ENCODE measurements around the gene HRAS. TPM values are rescaled to one million over a fixed set of nuclear protein-coding genes. Genes with fewer than 3 reads are reported as not detected.
A peak's percentile ranks its signal among the peaks of the same experiment; 100 is the strongest.

The HRAS gene
- total and polyA plus RNA-seq, 7 donors = 43.6 to 76.2 (median 56.3) TPM

- peaks cover 0 to 12% (median 0%) of the 10 kb centered on the region in 3 donors for H3K27me3 ChIP-seq (ENCODE audit: insufficient read depth in 3 of 3, low read length in 2 of 3)
- H3K9me3 ChIP-seq = no peaks in the 10 kb centered on the region
- DNase-seq (peak in 1 of 2 donors; percentile 77), ATAC-seq (peak; percentile 14 to 68 (median 56))
- peaks cover 0 to 29% of the 10 kb centered on the region in 2 donors for H3K36me3 ChIP-seq (ENCODE audit: insufficient read depth in 1 of 2, low read depth in 1 of 2)
- peaks cover 30% of the 10 kb centered on the region for H3K4me1 ChIP-seq
- intact Hi-C loops (cut with DNase I) = no loop called here
- WGBS, 3 donors = 5 to 10% (median 7%) methylated on average over 35 to 66 of the region's 66 CpGs
- TF ChIP-seq CTCF (IDR thresholded peaks at IDR 0.05) = no peak
- peak overlapping the region; percentile 73 for H3K4me3 ChIP-seq
- H3K27ac ChIP-seq = peak overlapping the region; percentile 90
Measured at GRCh38 chr11:534396-535209, 773 bp downstream of the HRAS start.

- Histone ChIP-seq H3K4me3 (peak overlapping the region; percentile 73), H3K4me1 (peaks cover 38% of the 10 kb centered on the region), H3K9me3 (no peaks in the 10 kb centered on the region), H3K36me3 (ENCODE audit: insufficient read depth in 1 of 2, low read depth in 1 of 2) (peaks cover 0 to 29% of the 10 kb centered on the region in 2 donors), H3K27ac (peak overlapping the region; percentile 90), H3K27me3 (ENCODE audit: insufficient read depth in 3 of 3, low read length in 2 of 3) (peaks cover 0 to 11% (median 0%) of the 10 kb centered on the region in 3 donors)
- intact Hi-C loops (cut with DNase I) = no loop called here
- no peak for TF ChIP-seq CTCF (IDR thresholded peaks at IDR 0.05)
- WGBS, 3 donors = 84 to 87% (median 86%) methylated on average over 36 to 37 of the region's 37 CpGs
- DNase-seq (peak in 1 of 2 donors; percentile 53), ATAC-seq (no peak)
Measured at GRCh38 chr11:533586-534395, 1.6 kb downstream of the HRAS start.

GRCh38 chr11:532986-533585 is 2.3 kb downstream of the HRAS start:
- DNase-seq (peak in 1 of 2 donors; percentile 53), ATAC-seq (no peak)
- Histone ChIP-seq H3K27ac (no peak overlapping the region), H3K4me1 (peaks cover 42% of the 10 kb centered on the region), H3K36me3 (ENCODE audit: insufficient read depth in 1 of 2, low read depth in 1 of 2) (peaks cover 0 to 29% of the 10 kb centered on the region in 2 donors), H3K27me3 (ENCODE audit: insufficient read depth in 3 of 3, low read length in 2 of 3) (peaks cover 0 to 11% (median 0%) of the 10 kb centered on the region in 3 donors), H3K9me3 (no peaks in the 10 kb centered on the region), H3K4me3 (no peak overlapping the region)
- TF ChIP-seq CTCF (IDR thresholded peaks at IDR 0.05) = no peak
- intact Hi-C loops (cut with DNase I) = no loop called here
- 87 to 93% (median 87%) methylated on average over 30 to 33 of the region's 33 CpGs for WGBS, 3 donors

- intact Hi-C loops (cut with DNase I) = no loop called here
- peaks cover 40% of the 10 kb centered on the region for H3K4me1 ChIP-seq
- WGBS, 3 donors = 74 to 84% (median 82%) methylated on average over 22 to 23 of the region's 23 CpGs
Measured at GRCh38 chr11:532527-532985, 2.8 kb downstream of the HRAS start.

More at GRCh38 chr11:532527-532985, 2.8 kb downstream of the HRAS start:
- no peak for ATAC-seq
- H3K9me3 ChIP-seq = no peaks in the 10 kb centered on the region
- no peak for TF ChIP-seq CTCF (IDR thresholded peaks at IDR 0.05)
- DNase-seq = peak in 1 of 2 donors; percentile 52
- peaks cover 0 to 29% of the 10 kb centered on the region in 2 donors for H3K36me3 ChIP-seq (ENCODE audit: insufficient read depth in 1 of 2, low read depth in 1 of 2)
- H3K27me3 ChIP-seq (ENCODE audit: insufficient read depth in 3 of 3, low read length in 2 of 3) = peaks cover 0 to 7% (median 0%) of the 10 kb centered on the region in 3 donors
- H3K27ac ChIP-seq = no peak overlapping the region
- H3K4me3 ChIP-seq = no peak overlapping the region
